GM19452 (cell line): ENCODE results near the gene PDE1C.
A peak's percentile ranks its signal among the peaks of the same experiment; 100 is the strongest.
"Not testable (repeated sequence)": the region's sequence is repeated elsewhere in the genome, so short reads cannot be mapped to it uniquely, and the experiment has no call there.

Experiments used
- ATAC-seq: cut with Tn5 transposase; IDR thresholded peaks from one replicate; pipeline ENCODE4 v1.9.1; 2021; ENCODE audit not compliant: unreplicated experiment

Gene PDE1C

DNA sequence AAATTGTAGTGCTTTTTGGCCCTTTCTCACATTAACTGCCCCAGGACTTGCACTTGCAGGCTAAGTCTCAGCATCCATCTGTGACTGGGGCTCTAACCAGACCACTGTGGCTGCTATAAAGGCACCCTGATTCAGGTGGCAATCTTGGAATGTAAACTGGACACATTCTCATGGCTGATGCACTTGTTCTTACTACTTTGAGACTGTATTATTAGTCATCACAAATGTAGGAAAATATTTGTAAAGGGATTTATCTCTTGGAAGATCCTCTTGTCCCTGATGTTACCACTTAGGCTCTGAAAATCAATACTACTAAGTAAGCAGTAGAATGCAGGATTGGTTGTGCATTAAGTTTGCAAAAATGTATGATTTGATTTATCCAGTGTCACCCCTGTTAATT lies 25.0 kb downstream of the PDE1C start:
- ATAC-seq, result no peak

DNA sequence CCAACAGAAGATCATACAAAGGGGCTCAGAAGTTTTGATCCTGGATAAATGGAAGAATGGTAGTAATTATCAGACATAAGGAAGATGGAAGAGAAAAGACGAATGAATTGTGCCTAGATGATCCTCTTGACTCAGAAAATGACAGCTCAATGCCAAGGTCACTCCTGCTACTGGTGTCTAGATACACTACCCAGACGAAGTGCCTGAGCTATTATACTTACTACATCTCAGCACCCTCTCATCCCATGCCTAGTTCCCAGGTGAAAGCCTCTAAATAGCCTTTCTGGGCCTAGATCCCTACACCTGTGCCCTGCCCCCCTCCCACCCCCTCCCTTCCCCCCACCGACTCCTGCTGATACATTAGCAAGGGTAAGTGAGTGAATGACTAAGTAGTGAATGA lies 25.5 kb downstream of the PDE1C start:
- ATAC-seq, result no peak

DNA sequence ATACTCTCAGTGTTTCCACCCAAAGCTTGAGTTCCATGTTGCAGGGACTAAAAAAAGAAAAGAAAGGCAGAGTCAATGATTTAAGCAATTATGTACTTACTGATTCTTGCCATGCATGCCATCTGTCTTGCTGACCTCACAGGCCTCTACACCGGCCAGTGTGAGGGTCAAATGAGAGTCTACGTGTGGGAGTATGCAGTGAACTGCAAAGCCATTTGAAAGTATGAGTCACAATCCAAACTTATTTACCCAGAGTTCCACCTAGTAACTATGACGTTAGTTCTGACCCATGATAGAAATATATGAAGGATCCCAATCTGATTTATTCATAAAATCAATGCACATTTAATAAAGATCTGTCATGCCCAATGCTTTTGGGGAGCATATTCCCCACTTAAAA lies 26.5 kb downstream of the PDE1C start:
- ATAC-seq, result no peak

DNA sequence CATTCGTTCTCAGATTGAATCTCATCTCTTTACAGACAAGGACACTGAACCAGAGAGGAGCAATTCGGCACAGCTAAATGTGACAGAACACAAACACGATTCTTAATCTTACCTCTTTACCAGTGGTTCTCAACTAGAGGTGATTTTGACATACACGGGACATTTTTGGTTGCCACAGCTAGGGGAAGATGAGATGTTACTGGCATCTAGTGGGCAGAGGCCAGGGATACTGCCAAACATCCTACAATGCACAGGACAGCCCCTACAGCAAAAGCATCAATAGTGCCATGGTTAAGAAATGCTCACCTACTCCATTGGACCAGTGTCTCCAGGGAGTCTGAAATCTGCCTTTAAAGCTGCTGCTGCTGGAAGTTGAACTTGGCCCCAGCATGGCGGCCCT lies 27.3 kb downstream of the PDE1C start:
- ATAC-seq, result no peak

DNA sequence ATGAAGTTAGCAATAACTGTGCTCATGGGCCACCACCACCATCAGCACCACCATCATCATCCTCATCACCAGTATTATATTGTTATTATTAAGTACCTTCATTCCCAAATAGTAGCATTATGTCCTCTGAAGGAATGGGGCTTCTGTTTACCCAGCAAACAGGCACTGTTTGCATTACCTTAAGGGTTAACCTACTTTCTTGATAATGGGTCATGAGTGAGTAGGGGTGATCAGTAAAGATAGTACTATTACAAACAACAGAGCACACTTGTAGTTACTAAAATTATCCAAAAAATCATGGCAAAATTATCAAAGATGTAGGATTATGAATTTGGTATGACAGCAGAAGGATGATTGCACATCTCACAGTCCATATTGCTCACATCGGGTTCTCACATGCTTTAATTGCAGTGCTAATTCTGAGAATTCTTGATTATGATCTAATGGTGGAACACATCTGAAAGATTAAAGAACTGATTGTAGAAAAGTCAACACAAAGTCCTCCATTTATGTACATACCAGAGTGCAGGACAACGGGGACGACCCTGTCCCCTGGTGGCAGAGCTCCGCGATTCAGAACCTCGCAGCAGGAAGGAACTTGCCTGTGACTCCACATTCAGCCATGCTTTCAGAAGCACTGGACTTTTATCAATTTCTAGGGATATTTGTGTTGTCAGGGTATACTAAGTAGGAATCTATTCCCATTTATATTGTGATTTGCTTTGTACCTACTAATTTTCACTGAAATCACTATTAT lies 31.0 kb downstream of the PDE1C start:
- no peak for ATAC-seq

DNA sequence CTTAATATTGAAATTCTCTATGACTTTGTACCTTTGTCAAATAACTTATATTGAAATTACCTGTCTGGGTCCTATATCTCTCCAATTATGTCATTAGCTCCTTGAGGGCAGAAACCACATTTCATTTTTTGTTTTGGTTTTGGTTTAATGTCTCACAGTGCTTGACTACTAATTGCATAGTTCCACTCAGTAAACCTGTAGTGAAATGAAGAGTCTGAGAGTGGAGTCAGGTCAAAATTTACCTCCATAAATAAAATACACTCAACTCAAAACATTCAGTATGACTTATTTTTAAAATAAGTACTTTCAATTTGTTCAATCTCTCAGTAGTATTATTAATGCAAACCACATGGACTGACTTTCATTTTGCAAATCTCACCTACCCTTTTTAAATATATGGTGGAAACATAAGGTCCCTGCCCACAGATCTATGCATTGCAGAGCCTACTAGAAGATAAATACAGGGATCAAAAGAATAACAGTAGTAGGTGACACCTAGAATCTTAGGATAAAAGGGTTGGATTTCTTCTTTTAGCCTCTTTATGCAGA lies 32.5 kb downstream of the PDE1C start:
- ATAC-seq, result peak; percentile 74

DNA sequence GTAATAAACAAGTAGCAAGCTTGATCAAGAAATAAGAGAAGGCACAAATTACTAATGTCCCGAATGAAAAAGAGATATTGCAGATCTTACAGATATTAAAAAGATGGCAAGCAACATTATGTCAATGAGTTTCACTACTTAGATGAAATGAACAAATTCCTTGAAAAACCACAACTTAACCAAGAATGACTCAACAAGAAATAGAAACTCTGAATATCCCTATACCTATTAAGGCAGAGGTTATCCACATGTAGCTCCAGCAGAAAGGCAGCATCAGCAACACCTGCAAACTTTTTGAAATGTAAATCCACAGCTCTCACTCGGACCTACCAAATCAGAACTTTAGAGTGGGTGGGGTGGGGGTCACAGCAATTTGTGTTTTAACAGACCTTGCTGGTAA lies 33.6 kb downstream of the PDE1C start:
- no peak for ATAC-seq

DNA sequence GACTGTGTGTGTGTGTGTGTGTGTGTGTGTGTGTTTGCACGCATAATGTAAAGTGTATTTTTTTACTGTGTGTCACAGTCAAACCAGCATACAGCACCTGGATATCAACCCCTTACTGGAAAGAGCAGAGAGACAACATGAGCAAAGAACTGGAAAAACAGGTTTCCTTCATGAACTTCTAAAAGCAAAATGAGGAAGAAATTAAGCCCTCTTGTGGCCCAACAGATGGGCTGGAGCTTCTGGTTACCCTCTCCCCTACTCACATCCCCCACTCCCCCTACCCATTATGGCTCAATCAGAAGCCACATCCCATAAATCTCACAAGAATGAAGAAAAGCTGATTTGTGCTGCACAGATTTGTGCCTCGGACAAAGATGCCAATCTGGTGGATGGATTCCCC lies 36.2 kb downstream of the PDE1C start:
- no peak for ATAC-seq

DNA sequence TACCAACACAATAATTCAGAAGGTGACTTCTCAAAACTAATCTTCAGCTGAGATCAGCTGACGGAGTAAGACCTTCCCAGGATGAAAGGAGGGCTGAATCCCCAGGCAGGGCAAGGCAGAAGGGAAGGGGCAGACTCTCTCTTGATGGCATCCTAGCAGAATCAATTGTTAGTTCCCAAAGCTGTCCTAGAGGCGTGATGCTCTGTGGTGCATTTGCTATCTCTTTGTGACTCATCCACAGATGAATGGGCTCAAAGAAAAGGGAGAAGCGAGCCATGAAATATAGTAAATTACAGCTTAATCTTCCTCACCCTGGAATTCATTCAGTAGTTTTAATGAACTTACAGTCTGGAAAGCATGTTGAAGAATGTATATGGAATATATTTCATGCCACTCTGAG lies 37.2 kb downstream of the PDE1C start:
- ATAC-seq, result no peak

DNA sequence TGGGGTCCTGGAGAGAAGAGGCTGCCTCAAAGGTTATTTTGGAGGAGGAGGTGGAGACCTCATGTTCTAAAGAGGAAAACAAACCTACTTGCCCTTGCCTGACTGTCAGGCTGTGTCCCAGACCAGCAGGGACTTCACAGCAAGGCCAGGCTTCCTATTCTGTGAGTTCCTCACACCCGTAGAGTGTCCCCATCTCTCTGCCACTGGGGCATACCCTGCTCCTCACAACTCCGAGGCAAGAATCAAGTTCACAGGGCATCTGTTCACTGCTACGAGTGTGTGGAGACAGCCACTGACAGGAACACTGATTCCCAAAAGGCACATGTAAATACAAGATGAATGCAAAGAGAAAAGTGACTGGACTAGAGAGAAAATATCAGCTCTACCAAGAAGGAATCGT lies 38.0 kb downstream of the PDE1C start:
- ATAC-seq, result no peak

DNA sequence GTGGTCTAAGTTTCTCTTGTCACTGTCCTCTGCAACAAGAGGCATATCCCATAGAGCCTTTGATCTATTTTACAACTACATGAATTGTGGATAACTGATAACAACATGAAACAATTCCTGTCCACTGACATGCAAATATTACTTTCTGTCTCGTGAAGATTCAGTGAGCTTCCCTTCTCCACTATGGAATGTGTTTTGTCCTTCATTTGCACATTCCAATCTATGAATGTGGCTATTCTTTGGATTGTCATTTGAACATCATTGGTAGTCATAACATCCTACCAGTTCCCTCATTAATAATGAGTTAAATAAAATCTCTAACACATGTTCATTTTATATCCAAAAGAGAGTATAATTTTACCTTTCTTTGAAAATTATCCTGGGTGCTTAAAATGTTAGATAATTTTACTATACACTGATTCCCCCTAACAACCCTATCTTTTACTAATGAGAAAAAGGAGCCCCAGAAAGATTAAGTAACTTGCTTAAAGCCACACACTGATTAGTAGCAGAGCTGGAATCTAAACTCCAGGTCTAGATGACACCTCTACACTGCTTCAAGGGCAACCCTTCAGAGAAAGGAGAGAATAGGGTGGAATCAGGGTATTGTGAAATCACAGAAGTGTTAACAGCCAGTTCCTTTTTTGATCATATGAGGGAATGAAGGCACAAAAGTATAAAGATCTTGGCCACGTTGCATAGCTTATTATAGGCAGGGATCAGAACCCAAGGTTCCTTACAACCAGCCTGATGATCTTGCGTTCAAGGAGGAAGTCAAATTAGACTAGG lies 39.1 kb downstream of the PDE1C start:
- ATAC-seq, result no peak

DNA sequence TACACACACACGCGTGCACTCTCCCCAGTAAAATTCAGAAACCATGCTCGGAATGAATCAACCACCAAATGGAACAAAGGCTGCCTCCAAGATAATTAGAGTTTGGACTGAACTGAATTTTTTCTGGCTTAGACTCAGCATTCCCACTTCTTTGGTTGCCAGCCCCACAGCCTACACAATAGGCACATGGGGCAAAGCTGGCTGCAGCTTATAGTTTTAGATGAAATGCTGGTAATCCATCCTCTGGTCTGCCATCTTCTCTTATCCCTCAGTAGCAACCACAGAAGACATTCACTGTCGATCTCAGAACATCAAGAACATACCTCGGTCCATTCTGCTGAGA lies 44.2 kb downstream of the PDE1C start:
- no peak for ATAC-seq

DNA sequence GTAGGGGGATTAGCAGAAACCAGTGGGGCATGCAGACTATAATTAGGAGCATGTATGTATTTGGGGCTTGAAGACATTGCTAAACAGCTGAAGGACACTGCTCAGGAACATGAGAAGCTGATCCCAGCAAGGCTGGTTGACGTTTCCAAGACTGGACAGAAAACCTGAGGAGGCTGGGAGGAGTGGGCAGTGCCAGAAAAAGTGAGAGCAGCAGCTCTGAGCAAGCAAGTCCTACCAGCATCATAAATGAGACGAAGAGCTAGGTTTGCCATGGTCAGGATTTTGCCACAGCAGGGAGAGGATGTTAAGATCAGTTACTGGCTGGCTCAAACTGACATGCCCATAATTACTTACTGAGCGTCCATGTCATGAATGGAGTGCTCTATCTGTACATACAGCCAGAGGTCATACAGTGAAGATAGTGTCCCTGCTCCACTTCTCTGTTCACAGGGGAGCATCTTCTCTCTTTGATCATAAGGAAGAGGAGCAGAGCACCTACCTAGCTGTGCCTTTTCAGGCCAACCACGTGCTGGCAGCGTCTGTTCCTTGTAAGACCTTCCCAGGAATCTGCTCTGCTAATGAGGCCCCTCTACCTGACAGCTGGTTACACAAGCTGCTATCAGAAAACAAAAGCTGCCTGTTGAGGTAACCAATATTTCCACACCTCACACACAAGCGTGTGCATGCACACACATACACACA lies 44.7 kb downstream of the PDE1C start:
- no peak for ATAC-seq

DNA sequence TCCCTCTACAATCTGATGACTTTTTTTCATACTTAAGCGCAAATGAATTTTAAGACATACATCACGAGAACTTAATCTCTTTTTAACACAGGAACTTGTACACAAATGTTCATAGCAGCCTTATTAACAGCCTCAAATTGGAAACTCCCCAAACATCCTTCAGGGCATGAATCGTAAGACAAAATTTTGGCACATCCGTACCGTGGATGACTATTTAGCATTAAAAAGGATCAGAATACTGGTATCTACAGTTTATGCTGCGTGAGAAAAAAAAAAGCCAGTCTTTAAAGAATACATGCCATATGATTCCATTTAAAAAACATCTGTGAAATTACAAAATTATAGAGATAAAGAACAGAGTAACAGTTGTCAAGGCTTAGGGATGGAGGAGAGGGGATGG lies 46.8 kb downstream of the PDE1C start:
- no peak for ATAC-seq

DNA sequence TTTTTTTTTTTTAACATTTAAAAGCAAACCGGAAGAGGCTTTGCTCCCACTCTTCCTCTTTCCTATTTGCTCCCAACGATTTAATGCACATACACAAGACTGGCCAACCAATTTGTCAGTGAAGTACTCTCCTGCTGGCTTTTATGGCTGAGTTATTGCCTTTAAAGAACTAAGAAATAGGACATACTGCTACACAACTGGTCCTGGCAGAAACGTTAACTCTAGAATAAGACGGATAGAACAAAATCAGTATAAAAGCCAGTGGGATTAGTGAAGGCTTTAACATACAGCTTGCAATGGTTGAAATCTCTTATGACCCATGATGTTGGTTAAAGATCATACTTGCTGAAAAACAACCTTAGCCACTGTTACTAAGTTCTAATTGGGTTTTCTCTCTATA lies 47.2 kb downstream of the PDE1C start:
- no peak for ATAC-seq

DNA sequence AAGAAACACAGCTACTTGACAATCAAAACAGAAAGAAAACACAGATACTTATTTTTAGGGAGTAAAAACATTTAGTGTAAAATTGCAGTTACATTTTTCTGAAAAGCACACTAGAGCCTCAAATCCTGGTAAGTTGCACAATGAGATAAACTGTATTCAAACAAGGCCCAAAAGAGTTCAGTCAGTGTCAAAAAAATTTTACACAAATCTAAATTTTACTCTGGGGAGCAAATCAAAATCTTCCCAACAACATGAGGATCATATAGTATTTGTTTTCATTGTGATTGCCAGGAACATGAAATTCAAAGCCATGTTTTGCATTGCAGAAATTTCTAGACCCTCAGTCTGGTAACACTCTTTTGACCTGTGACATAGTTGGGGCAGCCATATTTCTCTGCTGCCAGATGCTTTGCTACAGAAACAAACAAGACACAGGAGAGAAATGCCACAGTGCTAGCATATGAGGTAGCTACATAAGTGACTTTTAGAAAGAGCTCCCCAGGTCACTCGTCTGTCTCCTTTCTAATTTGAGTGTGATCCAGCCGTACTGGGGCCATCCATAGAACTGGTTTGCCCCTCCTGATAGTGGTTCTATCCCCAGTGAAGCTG lies 49.6 kb downstream of the PDE1C start:
- ATAC-seq, result no peak

DNA sequence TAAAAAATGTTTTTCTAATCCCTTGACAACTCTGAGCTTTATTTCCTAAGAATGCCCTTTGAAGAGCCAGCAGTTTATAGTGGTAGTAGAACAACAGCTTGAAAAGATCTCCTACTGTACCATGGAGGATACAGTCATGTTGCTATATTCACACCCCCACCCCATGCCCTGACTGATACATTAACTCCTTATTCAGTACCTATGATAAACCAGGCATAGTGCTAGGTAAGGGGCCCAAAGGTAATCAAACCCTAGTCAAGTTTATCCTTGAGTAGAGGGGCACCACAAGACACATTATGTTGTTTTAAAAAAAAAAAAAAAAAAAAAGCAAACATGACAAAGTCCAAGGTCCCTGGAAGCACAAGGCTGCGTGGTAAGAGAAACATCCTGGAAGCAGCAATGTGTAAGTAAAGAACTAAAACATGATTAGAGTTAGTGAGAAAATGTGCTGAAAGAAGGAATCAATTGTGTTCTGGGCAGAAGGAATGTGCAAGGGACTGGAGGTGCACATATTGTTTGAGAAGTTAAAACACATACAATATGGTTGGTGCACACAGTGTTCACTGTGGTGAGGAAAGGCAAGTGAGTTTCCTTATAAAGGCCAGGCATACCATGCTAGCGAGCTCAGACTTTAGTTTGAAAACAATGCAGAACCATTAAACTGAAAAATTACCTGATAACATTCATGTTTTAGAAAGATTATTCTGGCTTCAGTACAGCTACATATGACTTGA lies 51.2 kb downstream of the PDE1C start:
- ATAC-seq, result no peak

DNA sequence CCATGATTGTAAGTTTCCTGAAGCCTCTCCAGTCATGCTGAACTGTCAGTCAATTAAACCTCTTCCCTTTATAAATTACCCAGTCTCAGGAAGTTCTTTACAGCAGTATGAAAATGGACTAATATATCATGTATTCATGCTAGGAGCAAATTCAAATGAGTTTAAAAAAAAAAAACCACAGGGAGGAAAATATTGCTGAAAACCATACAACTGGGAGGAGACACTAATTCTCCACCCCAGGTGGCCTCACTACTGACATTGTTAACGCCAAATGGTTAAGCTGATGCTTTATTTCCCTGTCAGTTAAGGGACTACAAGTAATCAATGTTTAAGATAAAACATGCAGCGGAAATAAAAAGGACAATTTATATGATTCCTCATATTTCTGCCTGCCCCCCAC lies 55.1 kb downstream of the PDE1C start:
- ATAC-seq, result no peak

DNA sequence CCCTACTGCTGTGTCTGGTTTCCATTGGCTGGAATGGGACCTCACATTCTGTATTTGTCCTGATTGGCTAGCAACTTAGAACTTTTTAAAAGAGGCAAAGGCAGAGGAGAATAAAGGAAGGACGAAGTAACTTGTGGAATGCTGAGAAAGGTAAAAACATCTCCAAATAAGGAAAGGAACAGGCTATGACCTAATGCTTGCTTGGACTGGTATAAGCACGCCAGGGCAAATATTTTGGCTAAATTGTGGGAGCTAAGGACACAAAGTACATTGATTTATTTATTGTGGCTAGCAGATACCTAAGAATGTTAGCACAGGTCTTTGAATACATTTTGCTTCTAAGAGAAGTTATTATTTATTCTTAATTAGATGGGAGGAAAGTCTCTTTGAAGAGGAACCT lies 56.7 kb downstream of the PDE1C start:
- ATAC-seq, result not testable (repeated sequence)

DNA sequence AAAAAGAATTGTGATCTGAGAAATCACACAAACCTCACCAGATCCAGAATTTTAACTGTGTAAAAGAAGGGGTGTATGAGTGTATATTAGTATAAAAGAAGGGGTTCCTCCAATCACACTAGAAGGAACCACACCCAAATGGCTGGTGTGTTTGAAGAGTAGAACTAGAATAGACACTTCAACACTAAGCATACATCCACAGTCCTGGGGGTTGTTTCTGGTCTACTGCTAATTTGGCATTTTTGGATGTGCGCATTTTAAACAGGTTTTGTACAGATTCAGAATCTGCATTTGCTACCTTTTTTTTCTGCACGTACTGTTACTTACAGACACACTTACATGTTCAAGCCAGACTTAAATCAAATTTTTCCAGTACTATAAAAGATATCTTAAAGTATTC lies 64.6 kb downstream of the PDE1C start:
- no peak for ATAC-seq

DNA sequence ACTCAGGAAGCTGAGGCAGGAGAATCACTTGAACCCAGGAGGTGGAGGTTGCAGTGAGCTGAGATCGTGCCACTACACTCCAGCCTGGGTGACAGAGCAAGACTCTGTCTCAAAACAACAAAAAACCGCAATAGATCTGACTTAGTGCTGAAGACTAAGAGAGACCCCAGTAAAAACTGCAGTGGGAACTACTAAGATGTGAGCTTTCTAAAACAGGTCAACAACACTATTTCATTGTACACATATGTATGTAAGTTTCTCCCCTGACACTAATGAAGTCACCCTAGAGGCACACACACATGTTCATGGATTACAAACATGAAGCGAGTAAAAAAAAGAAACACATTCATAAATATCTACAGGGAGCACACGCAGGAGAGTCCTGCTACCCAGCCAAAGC lies 68.3 kb downstream of the PDE1C start:
- no peak for ATAC-seq
